NOMO-1 (cell line): Measurements from ENCODE around the gene LAMA2.
A peak's percentile ranks its signal among the peaks of the same experiment; 100 is the strongest.

Experiments
- DNase-seq, 2 experiments: peaks; one replicate each; lab custom pipeline; 2025; ENCODE audit not compliant: unreplicated experiment in 2 of 2; lab: John Stamatoyannopoulos, UW

The LAMA2 gene

GRCh38 chr6:129416337-129416990 is 533.5 kb downstream of the LAMA2 start:
- no peak for DNase-seq

GRCh38 chr6:129417416-129418086 is 534.6 kb downstream of the LAMA2 start:
- no peak for DNase-seq

- no peak for DNase-seq
Observed at GRCh38 chr6:129419324-129419723, 536.4 kb downstream of the LAMA2 start.

- no peak for DNase-seq
Observed at GRCh38 chr6:129426343-129426742, 543.4 kb downstream of the LAMA2 start.

- DNase-seq: no peak
Observed at GRCh38 chr6:129429956-129430355, 547.0 kb downstream of the LAMA2 start.

GRCh38 chr6:129432738-129433137 is 549.8 kb downstream of the LAMA2 start:
- DNase-seq: no peak

- DNase-seq: no peak
Observed at GRCh38 chr6:129434091-129434490, 551.2 kb downstream of the LAMA2 start.

GRCh38 chr6:129440691-129441090 is 557.8 kb downstream of the LAMA2 start:
- no peak for DNase-seq

GRCh38 chr6:129444683-129445082 is 561.7 kb downstream of the LAMA2 start:
- DNase-seq: no peak

GRCh38 chr6:129446272-129447197 is 563.6 kb downstream of the LAMA2 start:
- DNase-seq: peak in 1 of 2 experiments; percentile 16

- no peak for DNase-seq
Observed at GRCh38 chr6:129447198-129447565, 564.2 kb downstream of the LAMA2 start.

- no peak for DNase-seq
Observed at GRCh38 chr6:129448965-129449364, 566.0 kb downstream of the LAMA2 start.

- DNase-seq: no peak
Observed at GRCh38 chr6:129451187-129451586, 568.2 kb downstream of the LAMA2 start.

GRCh38 chr6:129453073-129453472 is 570.1 kb downstream of the LAMA2 start:
- no peak for DNase-seq

GRCh38 chr6:129454488-129454887 is 571.5 kb downstream of the LAMA2 start:
- DNase-seq: peak; percentile 70 to 89

- peak in 1 of 2 experiments; percentile 7 for DNase-seq
Observed at GRCh38 chr6:129455126-129455769, 572.3 kb downstream of the LAMA2 start.

GRCh38 chr6:129460221-129460620 is 577.3 kb downstream of the LAMA2 start:
- DNase-seq: no peak

- no peak for DNase-seq
Observed at GRCh38 chr6:129469070-129469662, 586.2 kb downstream of the LAMA2 start.

GRCh38 chr6:129472239-129472638 is 589.3 kb downstream of the LAMA2 start:
- no peak for DNase-seq

- no peak for DNase-seq
Observed at GRCh38 chr6:129473546-129473945, 590.6 kb downstream of the LAMA2 start.
